Ascending aorta (tissue), 2 donors: ENCODE data around the gene CCDC77. TPM values are rescaled to one million over a fixed set of nuclear protein-coding genes. Genes with fewer than 3 reads are reported as not detected.

Experiments
- DNase-seq, 2 donors: peaks; one replicate each; pipeline ENCODE4 v3.0.0-alpha.2; 2019; ENCODE audit warnings: low spot score in 2 of 2
- H3K27ac ChIP-seq, 2 donors: fragments of 200-600 bp; sonication (generic); one replicate each; pipeline ENCODE4 v1.5.1; 2016 to 2017; ENCODE audit warnings: mild to moderate bottlenecking in 1 of 2
- H3K27me3 ChIP-seq: fragments of 200-600 bp; sonication (generic); one replicate; pipeline ENCODE4 v1.5.1; 2017
- H3K36me3 ChIP-seq, 2 donors: fragments of 200-600 bp; sonication (generic); one replicate each; pipeline ENCODE4 v1.5.1; 2016
- H3K4me1 ChIP-seq, 2 donors: fragments of 200-600 bp; sonication (generic); one replicate each; pipeline ENCODE4 v1.5.1; 2016 to 2017; ENCODE audit warnings: mild to moderate bottlenecking in 1 of 2
- H3K4me3 ChIP-seq, 2 donors: fragments of 200-600 bp; sonication (generic); one replicate each; pipeline ENCODE4 v1.5.1; 2016 to 2017; ENCODE audit warnings: mild to moderate bottlenecking in 1 of 2
- H3K9me3 ChIP-seq, 2 donors: fragments of 200-600 bp; sonication (generic); one replicate each; pipeline ENCODE4 v1.5.1; 2016
- intact Hi-C: fragments of 100-400 bp; cut with DNase I; formaldehyde crosslinking; loops from one replicate; pipeline ENCODE4 v1.15.1; 2023
- total RNA-seq: library from RNA; depleted of rRNA; stranded (reverse); fragments of >200 nt; gene quantifications from one replicate; pipeline ENCODE4 v1.1.0, GENCODE V29; 2016
- TF ChIP-seq, protein P1 (sequence below), 3 experiments: fragments of 200-600 bp in 2 of 3; fragments of 450-650 bp in 1 of 3; sonication (generic) in 2 of 3; IDR thresholded peaks; one replicate each; pipeline ENCODE4 v1.5.1; 2016 to 2019; ENCODE audit warnings: antibody characterized with exemption in 3 of 3, mild to moderate bottlenecking in 1 of 3, moderate library complexity in 1 of 3

The CCDC77 gene
- total RNA-seq, 1 donor from 2014 or later, result not detected

DNA sequence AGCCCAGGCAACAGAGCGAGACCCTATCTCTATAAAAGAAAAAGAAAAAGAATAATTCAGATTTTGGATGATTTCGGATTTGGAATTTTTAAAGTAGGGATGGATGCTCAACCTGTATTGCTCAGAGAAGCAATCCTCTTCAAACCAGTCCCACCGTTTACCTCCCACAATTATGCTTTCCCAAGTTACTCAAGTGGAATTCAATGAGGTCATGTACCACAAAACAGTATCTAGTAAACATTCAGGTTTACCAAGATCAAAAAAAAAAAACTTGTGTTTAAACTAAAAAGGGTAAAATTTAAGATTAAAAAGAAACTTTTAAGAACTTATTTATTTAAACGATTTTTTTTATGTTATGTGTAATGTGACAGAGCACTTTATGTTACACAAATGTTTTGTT is 14.8 kb upstream of the CCDC77 start:
- Histone ChIP-seq H3K36me3 (peaks cover 29 to 33% of the 10 kb centered on the region in 2 donors), H3K9me3 (no peaks in the 10 kb centered on the region), H3K4me1 (peaks cover 0 to 11% of the 10 kb centered on the region in 2 donors), H3K27me3 (no peaks in the 10 kb centered on the region), H3K4me3 (peak overlapping the region; percentile 82 to 85), H3K27ac (no peak overlapping the region)
- DNase-seq, result no peak
- TF ChIP-seq, protein P1, sequence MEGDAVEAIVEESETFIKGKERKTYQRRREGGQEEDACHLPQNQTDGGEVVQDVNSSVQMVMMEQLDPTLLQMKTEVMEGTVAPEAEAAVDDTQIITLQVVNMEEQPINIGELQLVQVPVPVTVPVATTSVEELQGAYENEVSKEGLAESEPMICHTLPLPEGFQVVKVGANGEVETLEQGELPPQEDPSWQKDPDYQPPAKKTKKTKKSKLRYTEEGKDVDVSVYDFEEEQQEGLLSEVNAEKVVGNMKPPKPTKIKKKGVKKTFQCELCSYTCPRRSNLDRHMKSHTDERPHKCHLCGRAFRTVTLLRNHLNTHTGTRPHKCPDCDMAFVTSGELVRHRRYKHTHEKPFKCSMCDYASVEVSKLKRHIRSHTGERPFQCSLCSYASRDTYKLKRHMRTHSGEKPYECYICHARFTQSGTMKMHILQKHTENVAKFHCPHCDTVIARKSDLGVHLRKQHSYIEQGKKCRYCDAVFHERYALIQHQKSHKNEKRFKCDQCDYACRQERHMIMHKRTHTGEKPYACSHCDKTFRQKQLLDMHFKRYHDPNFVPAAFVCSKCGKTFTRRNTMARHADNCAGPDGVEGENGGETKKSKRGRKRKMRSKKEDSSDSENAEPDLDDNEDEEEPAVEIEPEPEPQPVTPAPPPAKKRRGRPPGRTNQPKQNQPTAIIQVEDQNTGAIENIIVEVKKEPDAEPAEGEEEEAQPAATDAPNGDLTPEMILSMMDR (IDR thresholded peaks at IDR 0.05), result no peak
- intact Hi-C loops, result no loop called here

GRCh38 chr12:388012-388411 is 13.4 kb upstream of the CCDC77 start:
- no peaks in the 10 kb centered on the region for H3K27me3 ChIP-seq
- peaks cover 0 to 11% of the 10 kb centered on the region in 2 donors for H3K4me1 ChIP-seq
- peaks cover 16 to 20% of the 10 kb centered on the region in 2 donors for H3K36me3 ChIP-seq
- peak overlapping the region; percentile 82 to 85 for H3K4me3 ChIP-seq
- no peaks in the 10 kb centered on the region for H3K9me3 ChIP-seq
- intact Hi-C loops, result no loop called here
- H3K27ac ChIP-seq, result peak overlapping the region; percentile 88 to 93
- TF ChIP-seq, protein P1 (IDR thresholded peaks at IDR 0.05), result no peak
- DNase-seq, result no peak

GRCh38 chr12:388541-389141 is 12.8 kb upstream of the CCDC77 start:
- TF ChIP-seq, protein P1 (IDR thresholded peaks at IDR 0.05), result no peak
- Histone ChIP-seq H3K4me1 (peaks cover 0 to 11% of the 10 kb centered on the region in 2 donors), H3K36me3 (peaks cover 9 to 13% of the 10 kb centered on the region in 2 donors), H3K27ac (peak overlapping the region; percentile 88 to 93), H3K27me3 (no peaks in the 10 kb centered on the region), H3K4me3 (peak overlapping the region; percentile 82 to 85), H3K9me3 (no peaks in the 10 kb centered on the region)
- no peak for DNase-seq
- intact Hi-C loops, result loop anchor here (1.0 kb wide), 1 partner anchor 13 kb away; the partner anchor contains the start of gene CCDC77

DNA sequence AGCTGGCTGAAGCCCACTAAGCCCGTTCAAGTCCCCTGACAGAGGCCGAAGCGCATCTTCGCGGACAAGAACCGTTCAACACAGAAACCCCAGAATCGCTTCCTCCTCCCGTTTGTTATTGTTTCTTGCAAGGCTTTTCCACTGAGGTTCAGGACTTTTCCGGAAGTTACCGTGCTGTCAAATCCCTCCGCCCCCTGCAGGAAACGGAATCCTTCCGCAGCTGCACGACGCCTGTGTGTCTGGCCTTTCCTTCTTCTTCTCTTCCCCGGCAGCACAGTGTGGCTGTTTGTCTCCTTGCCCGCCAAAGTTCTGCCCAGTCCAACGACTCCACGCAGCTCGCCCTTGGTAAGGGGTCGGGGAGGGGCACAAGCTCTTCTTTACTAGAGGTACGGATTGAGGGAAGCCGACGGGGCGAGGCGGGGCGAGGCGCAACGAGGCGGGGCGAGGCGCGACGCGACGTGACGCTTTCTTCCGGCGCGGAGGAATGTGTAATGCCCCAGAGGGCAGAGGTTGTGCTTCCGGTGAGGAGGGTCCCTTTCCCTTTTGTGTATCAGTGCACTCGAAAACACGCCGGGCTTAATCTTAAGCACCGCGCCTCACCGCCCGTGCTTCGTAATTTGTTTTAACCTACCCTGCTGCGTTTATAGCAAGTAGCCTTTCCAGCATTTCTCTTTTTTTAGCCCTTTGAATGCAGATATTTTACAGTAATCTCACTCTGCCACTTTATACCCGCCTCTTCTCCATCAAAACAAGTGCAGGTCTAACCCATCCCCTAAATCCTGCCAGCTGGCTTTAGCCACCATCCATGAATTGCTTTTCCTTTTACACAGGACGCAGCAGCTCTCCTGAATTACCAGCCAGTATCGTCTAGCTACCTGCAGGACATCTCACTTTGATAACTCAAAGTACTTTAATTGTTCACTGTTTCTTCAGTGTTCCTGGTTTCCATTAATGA is 12.0 kb upstream of the CCDC77 start, which contains the start of gene KDM5A:
Gene KDM5A (minus strand): TSS at position 179 of the 955 bp plus-strand sequence. CDS start 229 bp downstream, outside the sequence.
- peak; percentile 28 to 94 for DNase-seq
- Histone ChIP-seq H3K27me3 (no peaks in the 10 kb centered on the region), H3K27ac (peak within 1 kb of the TSS; percentile 88 to 93), H3K36me3 (peaks cover 2 to 6% of the 10 kb centered on the region in 2 donors), H3K4me1 (peaks cover 0 to 11% of the 10 kb centered on the region in 2 donors), H3K4me3 (peak within 1 kb of the TSS; percentile 82 to 85), H3K9me3 (no peaks in the 10 kb centered on the region)
- TF ChIP-seq, protein P1 (IDR thresholded peaks at IDR 0.05), result no peak
- intact Hi-C loops, result loop anchor here (1.0 kb wide), 1 partner anchor 12 kb away; the partner anchor contains the start of gene CCDC77

DNA sequence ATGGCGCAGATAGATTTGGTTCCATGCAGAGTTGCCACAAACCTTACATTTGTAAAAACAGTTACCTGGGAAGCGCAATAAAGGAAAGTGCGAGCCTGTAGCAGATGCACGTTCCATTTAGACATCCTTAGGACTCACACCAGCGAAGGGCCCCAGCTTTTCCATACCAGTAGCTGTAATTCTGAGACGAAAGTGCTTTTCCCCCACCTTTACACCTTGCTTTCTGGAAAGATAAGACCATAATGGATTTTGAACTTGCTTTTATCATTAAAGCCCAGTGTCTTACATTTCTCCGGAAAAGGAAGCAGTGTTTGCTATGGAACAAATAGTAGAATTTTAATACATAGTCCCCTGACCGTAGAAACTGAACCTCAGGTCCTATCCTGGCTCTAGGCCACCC is 616 bp upstream of the CCDC77 start:
- intact Hi-C loops, result loop anchor here (1.0 kb wide), 1 partner anchor 12 kb away; the partner anchor contains the start of gene KDM5A
- Histone ChIP-seq H3K36me3 (no peaks in the 10 kb centered on the region), H3K9me3 (no peaks in the 10 kb centered on the region), H3K4me3 (peak overlapping the region; percentile 77 to 85), H3K27me3 (no peaks in the 10 kb centered on the region), H3K4me1 (peaks cover 3 to 6% of the 10 kb centered on the region in 2 donors), H3K27ac (no peak overlapping the region)
- no peak for DNase-seq
- TF ChIP-seq, protein P1 (IDR thresholded peaks at IDR 0.05), result no peak
